Measurements from ENCODE around the gene DNAJC21. TPM values are rescaled to one million over a fixed set of nuclear protein-coding genes. Genes with fewer than 3 reads are reported as not detected.
A peak's percentile ranks its signal among the peaks of the same experiment; 100 is the strongest.

DNAJC21 gene
- total RNA-seq, 5 donors from 2014 or later (not counting 1 experiment from before 2014, with no cell fraction given), result 46.2 to 56.0 (median 51.9) TPM

- no peak overlapping the region for H3K27ac ChIP-seq (ENCODE audit: low read length)
- CTCF ChIA-PET, result no interaction called here
Observed at GRCh38 chr5:34926318-34926888, 3.0 kb upstream of the DNAJC21 start.

GRCh38 chr5:34927785-34928184, 1.6 kb upstream of the DNAJC21 start:
- Mint-ChIP-seq H3K4me1 (peaks cover 19 to 39% (median 36%) of the 10 kb centered on the region in 3 donors), H3K27ac (no peak overlapping the region), H3K27me3 (no peaks in the 10 kb centered on the region), H3K36me3 (peaks cover 16% of the 10 kb centered on the region), H3K9me3 (no peaks in the 10 kb centered on the region), H3K4me3 (peak overlapping the region in 2 of 3 donors; percentile 9 to 13)
- peaks cover 4 to 27% of the 10 kb centered on the region in 2 donors for H3K36me3 ChIP-seq (ENCODE audit: control insufficient read depth in 2 of 2, extremely low read depth in 1 of 2, insufficient read depth in 1 of 2, low read length in 1 of 2)
- ChIA-PET CTCF (interaction anchor here in 1 of 2 donors (2.9 kb wide), 1 partner anchor 12 kb away, joined by 19 read pairs; the partner anchor contains the start of genes BRIX1 and RAD1), POLR2A (interaction anchor here (0.6 to 3.3 kb wide), 2 partner anchors 11 to 25 kb away, joined by 3 to 78 read pairs; partner anchors contain the start of genes BRIX1 (in 1 of the 2) and RAD1 (in 1 of the 2))
- no peak overlapping the region for H3K27ac ChIP-seq (ENCODE audit: low read length)
- no peaks in the 10 kb centered on the region for H3K27me3 ChIP-seq (replicated peaks in 1 of 2; ENCODE audit: control insufficient read depth in 2 of 2, extremely low read depth in 1 of 2, insufficient read depth in 2 of 2, low read length in 1 of 2)
- WGBS (ENCODE audit: insufficient coverage), result 100% methylated on average over 2 of the region's 5 CpGs
- ATAC-seq (replicated peaks in 1 of 4) (no peak), DNase-seq (no peak)
- H3K4me3 ChIP-seq (ENCODE audit: control insufficient read depth in 1 of 2, extremely low read depth in 1 of 2, low read length in 1 of 2), result no peak overlapping the region
- no peaks in the 10 kb centered on the region for H3K9me3 ChIP-seq
- peaks cover 10 to 15% of the 10 kb centered on the region in 2 experiments for H3K4me1 ChIP-seq (ENCODE audit: control insufficient read depth in 1 of 2, extremely low read depth in 1 of 2, insufficient read depth in 2 of 2, low read length in 2 of 2)

More at GRCh38 chr5:34926318-34926888, 3.0 kb upstream of the DNAJC21 start:
- no peaks in the 10 kb centered on the region for H3K27me3 Mint-ChIP-seq
- DNase-seq, result no peak
- Histone ChIP-seq H3K4me1 (ENCODE audit: control insufficient read depth in 1 of 2, extremely low read depth in 1 of 2, insufficient read depth in 2 of 2, low read length in 2 of 2) (peaks cover 10 to 15% of the 10 kb centered on the region in 2 experiments), H3K9me3 (no peaks in the 10 kb centered on the region), H3K36me3 (ENCODE audit: control insufficient read depth in 2 of 2, extremely low read depth in 1 of 2, insufficient read depth in 1 of 2, low read length in 1 of 2) (peaks cover 0 to 36% of the 10 kb centered on the region in 2 donors), H3K4me3 (ENCODE audit: control insufficient read depth in 1 of 2, extremely low read depth in 1 of 2, low read length in 1 of 2) (no peak overlapping the region), H3K27me3 (replicated peaks in 1 of 2; ENCODE audit: control insufficient read depth in 2 of 2, extremely low read depth in 1 of 2, insufficient read depth in 2 of 2, low read length in 1 of 2) (no peaks in the 10 kb centered on the region)
- H3K36me3 Mint-ChIP-seq, result peaks cover 22% of the 10 kb centered on the region
- H3K9me3 Mint-ChIP-seq, result no peaks in the 10 kb centered on the region
- WGBS (ENCODE audit: insufficient coverage), result no CpG with 5 or more reads among the region's 3 CpGs
- H3K4me3 Mint-ChIP-seq, result no peak overlapping the region
- POLR2A ChIA-PET, result interaction anchor here (0.5 to 0.6 kb wide), 2 partner anchors 10 to 860 kb away, joined by 3 read pairs; partner anchors contain the start of gene BRIX1 (in 1 of the 2)
- H3K4me1 Mint-ChIP-seq, result peaks cover 13 to 30% (median 27%) of the 10 kb centered on the region in 3 donors
- ATAC-seq (replicated peaks in 1 of 4), result no peak
- no peak overlapping the region for H3K27ac Mint-ChIP-seq

GRCh38 chr5:34928267-34928666, 1.1 kb upstream of the DNAJC21 start:
- ChIA-PET POLR2A (interaction anchor here (0.6 to 3.3 kb wide), 3 partner anchors 9 to 26 kb away, joined by 3 to 78 read pairs (median 3); partner anchors contain the start of genes BRIX1 (in 1 of the 2) and RAD1 (in 1 of the 2)), CTCF (interaction anchor here in 1 of 2 donors (2.4 to 2.9 kb wide), 2 partner anchors 9 to 13 kb away, joined by 7 to 19 read pairs; partner anchors contain the start of genes BRIX1 and RAD1)
- ATAC-seq (replicated peaks in 1 of 4) (no peak), DNase-seq (no peak)
- Mint-ChIP-seq H3K4me3 (peak overlapping the region in 2 of 3 donors; percentile 50 to 83), H3K27me3 (no peaks in the 10 kb centered on the region), H3K27ac (no peak overlapping the region), H3K4me1 (peaks cover 19 to 39% (median 35%) of the 10 kb centered on the region in 3 donors), H3K9me3 (no peaks in the 10 kb centered on the region), H3K36me3 (peaks cover 16% of the 10 kb centered on the region)
- WGBS (ENCODE audit: insufficient coverage), result no CpG with 5 or more reads among the region's 5 CpGs
- Histone ChIP-seq H3K27ac (ENCODE audit: low read length) (no peak overlapping the region), H3K36me3 (ENCODE audit: control insufficient read depth in 2 of 2, extremely low read depth in 1 of 2, insufficient read depth in 1 of 2, low read length in 1 of 2) (peaks cover 4 to 23% of the 10 kb centered on the region in 2 donors), H3K4me1 (ENCODE audit: control insufficient read depth in 1 of 2, extremely low read depth in 1 of 2, insufficient read depth in 2 of 2, low read length in 2 of 2) (peaks cover 10 to 15% of the 10 kb centered on the region in 2 experiments), H3K27me3 (replicated peaks in 1 of 2; ENCODE audit: control insufficient read depth in 2 of 2, extremely low read depth in 1 of 2, insufficient read depth in 2 of 2, low read length in 1 of 2) (no peaks in the 10 kb centered on the region), H3K9me3 (no peaks in the 10 kb centered on the region), H3K4me3 (ENCODE audit: control insufficient read depth in 1 of 2, extremely low read depth in 1 of 2, low read length in 1 of 2) (no peak overlapping the region)

- Histone ChIP-seq H3K27me3 (replicated peaks in 1 of 2; ENCODE audit: control insufficient read depth in 2 of 2, extremely low read depth in 1 of 2, insufficient read depth in 2 of 2, low read length in 1 of 2) (no peaks in the 10 kb centered on the region), H3K4me1 (ENCODE audit: control insufficient read depth in 1 of 2, extremely low read depth in 1 of 2, insufficient read depth in 2 of 2, low read length in 2 of 2) (peaks cover 10 to 15% of the 10 kb centered on the region in 2 experiments), H3K27ac (ENCODE audit: low read length) (peak overlapping the region; percentile 71), H3K9me3 (no peaks in the 10 kb centered on the region), H3K36me3 (ENCODE audit: control insufficient read depth in 2 of 2, extremely low read depth in 1 of 2, insufficient read depth in 1 of 2, low read length in 1 of 2) (peaks cover 4 to 8% of the 10 kb centered on the region in 2 donors), H3K4me3 (ENCODE audit: control insufficient read depth in 1 of 2, extremely low read depth in 1 of 2, low read length in 1 of 2) (peak overlapping the region; percentile 82 to 84)
- CTCF ChIA-PET, result interaction anchor here (0.5 to 2.9 kb wide), 9 partner anchors 11 to 1312 kb away, joined by 3 to 19 read pairs (median 4); partner anchors contain the start of genes BRIX1 (in 1 of the 2), NADK2 (in 1 of the 2), RAD1 (in 1 of the 2) and TTC23L (in 1 of the 2)
- Mint-ChIP-seq H3K4me1 (peaks cover 26 to 38% (median 38%) of the 10 kb centered on the region in 3 donors), H3K27ac (peak overlapping the region; percentile 85 to 88), H3K4me3 (peak overlapping the region; percentile 91 to 99 (median 92)), H3K9me3 (no peaks in the 10 kb centered on the region), H3K27me3 (no peaks in the 10 kb centered on the region), H3K36me3 (peaks cover 14% of the 10 kb centered on the region)
- POLR2A ChIA-PET, result interaction anchor here (0.5 to 3.3 kb wide), 18 partner anchors 9 to 1311 kb away, joined by 3 to 78 read pairs (median 5); partner anchors contain the start of genes BRIX1 (in 2 of the 2), RAD1 (in 2 of the 2) and TTC23L (in 1 of the 2)
- WGBS (ENCODE audit: insufficient coverage), result 0% methylated on average over 63 of the region's 70 CpGs
- DNase-seq (peak; percentile 58 to 88 (median 77)), ATAC-seq (replicated peaks in 1 of 4) (peak; percentile 74 to 80 (median 79))
Observed at GRCh38 chr5:34929720-34930461, 532 bp downstream of the DNAJC21 start.

- peaks cover 26 to 41% (median 41%) of the 10 kb centered on the region in 3 donors for H3K4me1 Mint-ChIP-seq
- CTCF ChIA-PET, result interaction anchor here (1.0 to 2.9 kb wide), 4 partner anchors 11 to 996 kb away, joined by 3 to 19 read pairs (median 5); partner anchors contain the start of genes BRIX1 (in 1 of the 2) and RAD1 (in 1 of the 2)
Observed at GRCh38 chr5:34930462-34930844, 1.1 kb downstream of the DNAJC21 start.

More at GRCh38 chr5:34930462-34930844, 1.1 kb downstream of the DNAJC21 start:
- Histone ChIP-seq H3K9me3 (no peaks in the 10 kb centered on the region), H3K4me1 (ENCODE audit: control insufficient read depth in 1 of 2, extremely low read depth in 1 of 2, insufficient read depth in 2 of 2, low read length in 2 of 2) (peaks cover 10 to 15% of the 10 kb centered on the region in 2 experiments), H3K27me3 (replicated peaks in 1 of 2; ENCODE audit: control insufficient read depth in 2 of 2, extremely low read depth in 1 of 2, insufficient read depth in 2 of 2, low read length in 1 of 2) (no peaks in the 10 kb centered on the region), H3K27ac (ENCODE audit: low read length) (peak overlapping the region; percentile 71), H3K36me3 (ENCODE audit: control insufficient read depth in 2 of 2, extremely low read depth in 1 of 2, insufficient read depth in 1 of 2, low read length in 1 of 2) (peaks cover 4% of the 10 kb centered on the region in 2 donors), H3K4me3 (ENCODE audit: control insufficient read depth in 1 of 2, extremely low read depth in 1 of 2, low read length in 1 of 2) (peak overlapping the region; percentile 82 to 84)
- POLR2A ChIA-PET, result interaction anchor here (0.5 to 3.3 kb wide), 9 partner anchors 8 to 743 kb away, joined by 3 to 78 read pairs (median 11); partner anchors contain the start of genes BRIX1 (in 2 of the 2), RAD1 (in 2 of the 2) and TTC23L (in 1 of the 2)
- Mint-ChIP-seq H3K27ac (peak overlapping the region; percentile 85 to 88), H3K36me3 (peaks cover 13% of the 10 kb centered on the region), H3K4me3 (peak overlapping the region; percentile 91 to 99 (median 92)), H3K27me3 (no peaks in the 10 kb centered on the region), H3K9me3 (no peaks in the 10 kb centered on the region)
- ATAC-seq (replicated peaks in 1 of 4) (no peak), DNase-seq (no peak)
- 0% methylated on average over 1 of the region's 3 CpGs for WGBS (ENCODE audit: insufficient coverage)
